Astrocyte (in vitro differentiated cells and primary cell): ENCODE measurements around the gene MDN1. TPM values are rescaled to one million over a fixed set of nuclear protein-coding genes. Genes with fewer than 3 reads are reported as not detected.
A peak's percentile ranks its signal among the peaks of the same experiment; 100 is the strongest.

Source experiments
- DNase-seq: peaks from one replicate; pipeline ENCODE4 v3.0.0-alpha.2; 2010; ENCODE audit warnings: low read depth
- FAIRE-seq: peaks from 2 replicates; lab custom pipeline; 2011; peaks lifted over from hg19 to GRCh38; lab: Jason Lieb, UNC
- H2AFZ ChIP-seq: 2 replicates; pipeline ENCODE4 v1.6.0; 2012; ENCODE audit warnings: low read depth, low read length, inconsistent platforms
- H3K27ac ChIP-seq: 2 replicates; pipeline ENCODE4 v1.5.1; 2011; ENCODE audit warnings: low read depth, low read length, inconsistent platforms
- H3K27me3 ChIP-seq: 2 replicates; pipeline ENCODE4 v1.6.0; 2011; ENCODE audit warnings: low read length, inconsistent platforms; ENCODE audit not compliant: insufficient read depth
- H3K36me3 ChIP-seq: 2 replicates; pipeline ENCODE4 v1.5.1; 2011; ENCODE audit warnings: low read length, inconsistent platforms; ENCODE audit not compliant: insufficient read depth
- H3K4me1 ChIP-seq: 2 replicates; pipeline ENCODE4 v1.5.1; 2011; ENCODE audit warnings: low read length, inconsistent platforms; ENCODE audit not compliant: insufficient read depth
- H3K4me2 ChIP-seq: 2 replicates; pipeline ENCODE4 v1.6.0; 2012; ENCODE audit warnings: low read length, inconsistent platforms
- H3K4me3 ChIP-seq: 2 replicates; pipeline ENCODE4 v1.5.1; 2011; ENCODE audit warnings: low read depth, mild to moderate bottlenecking, low read length, inconsistent platforms; ENCODE audit not compliant: insufficient read depth
- H3K79me2 ChIP-seq: 2 replicates; pipeline ENCODE4 v1.6.0; 2012; ENCODE audit warnings: mild to moderate bottlenecking, low read length, inconsistent platforms; ENCODE audit not compliant: insufficient read depth
- H3K9ac ChIP-seq: 2 replicates; pipeline ENCODE4 v1.6.0; 2012; ENCODE audit warnings: mild to moderate bottlenecking, low read length, inconsistent platforms
- H3K9me3 ChIP-seq: 2 replicates; pipeline ENCODE4 v1.5.1; 2012; ENCODE audit warnings: low read depth, mild to moderate bottlenecking, low read length, inconsistent platforms; ENCODE audit not compliant: insufficient read depth
- H4K20me1 ChIP-seq: 2 replicates; pipeline ENCODE4 v1.6.0; 2012; ENCODE audit warnings: low read length, inconsistent platforms; ENCODE audit not compliant: insufficient read depth
- H3K27ac Mint-ChIP-seq: one replicate; pipeline ENCODE4 v1.8.0; 2021; ENCODE audit warnings: mild to moderate bottlenecking, mixed read lengths; ENCODE audit not compliant: unreplicated experiment
- H3K27me3 Mint-ChIP-seq: one replicate; pipeline ENCODE4 v1.8.0; 2021; ENCODE audit warnings: low read depth, mixed read lengths; ENCODE audit not compliant: unreplicated experiment
- H3K36me3 Mint-ChIP-seq: one replicate; pipeline ENCODE4 v1.8.0; 2021; ENCODE audit warnings: low read depth, mixed read lengths; ENCODE audit not compliant: unreplicated experiment
- H3K4me1 Mint-ChIP-seq: one replicate; pipeline ENCODE4 v1.8.0; 2021; ENCODE audit warnings: low read depth, mixed read lengths; ENCODE audit not compliant: unreplicated experiment
- H3K4me3 Mint-ChIP-seq: one replicate; pipeline ENCODE4 v1.8.0; 2021; ENCODE audit warnings: mild to moderate bottlenecking, moderate library complexity, mixed read lengths; ENCODE audit not compliant: unreplicated experiment
- H3K9me3 Mint-ChIP-seq: one replicate; pipeline ENCODE4 v1.8.0; 2021; ENCODE audit warnings: mild to moderate bottlenecking, mixed read lengths; ENCODE audit not compliant: unreplicated experiment
- EZH2 ChIP-seq: IDR thresholded peaks from 2 replicates; pipeline ENCODE4 v1.6.1; 2012; ENCODE audit warnings: mild to moderate bottlenecking, low read length, inconsistent platforms; ENCODE audit not compliant: insufficient read depth
- total RNA-seq: library from RNA; stranded (reverse); gene quantifications from 2 replicates; pipeline ENCODE4 v1.2.1, GENCODE V29; 2021
- TF ChIP-seq, protein P1 (sequence below): IDR thresholded peaks from 2 replicates; pipeline ENCODE4 v1.5.1; 2011; ENCODE audit warnings: low read depth, mild to moderate bottlenecking, inconsistent platforms, low read length, moderate library complexity; ENCODE audit not compliant: insufficient read depth

MDN1 gene
- total RNA-seq, 1 donor from 2014 or later: 35.7 TPM

DNA sequence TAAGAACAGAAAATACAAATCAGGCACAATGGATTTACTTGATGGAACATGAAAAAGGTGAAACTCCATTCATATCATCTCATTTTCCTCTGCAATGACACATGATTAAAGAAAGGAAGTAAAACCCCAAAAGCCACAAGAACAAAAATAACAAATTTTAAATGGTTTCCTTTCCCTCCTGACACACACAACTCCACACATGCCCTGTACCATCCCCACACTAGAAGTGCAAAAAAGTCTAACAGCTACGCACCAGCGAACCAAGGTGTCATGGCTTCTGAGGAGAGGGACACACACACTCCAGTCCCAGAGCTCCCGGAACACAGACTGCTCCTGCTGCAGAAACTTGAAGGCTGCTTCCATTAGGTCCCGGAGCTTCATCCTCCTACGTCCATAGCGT is 25.3 kb downstream of the MDN1 start:
- peaks cover 9% of the 10 kb centered on the region for H3K36me3 ChIP-seq
- Mint-ChIP-seq H3K36me3 (peaks cover 9% of the 10 kb centered on the region), H3K27me3 (no peaks in the 10 kb centered on the region), H3K4me3 (no peak overlapping the region), H3K9me3 (no peaks in the 10 kb centered on the region), H3K27ac (no peak overlapping the region), H3K4me1 (peaks cover 4% of the 10 kb centered on the region)
- DNase-seq (no peak), FAIRE-seq (no peak)
- no peak overlapping the region for H3K9ac ChIP-seq
- no peaks in the 10 kb centered on the region for H3K9me3 ChIP-seq
- no peaks in the 10 kb centered on the region for H3K79me2 ChIP-seq
- H3K4me3 ChIP-seq: no peak overlapping the region
- H3K4me2 ChIP-seq: no peak overlapping the region
- H3K27ac ChIP-seq: no peak overlapping the region
- TF ChIP-seq, protein P1, sequence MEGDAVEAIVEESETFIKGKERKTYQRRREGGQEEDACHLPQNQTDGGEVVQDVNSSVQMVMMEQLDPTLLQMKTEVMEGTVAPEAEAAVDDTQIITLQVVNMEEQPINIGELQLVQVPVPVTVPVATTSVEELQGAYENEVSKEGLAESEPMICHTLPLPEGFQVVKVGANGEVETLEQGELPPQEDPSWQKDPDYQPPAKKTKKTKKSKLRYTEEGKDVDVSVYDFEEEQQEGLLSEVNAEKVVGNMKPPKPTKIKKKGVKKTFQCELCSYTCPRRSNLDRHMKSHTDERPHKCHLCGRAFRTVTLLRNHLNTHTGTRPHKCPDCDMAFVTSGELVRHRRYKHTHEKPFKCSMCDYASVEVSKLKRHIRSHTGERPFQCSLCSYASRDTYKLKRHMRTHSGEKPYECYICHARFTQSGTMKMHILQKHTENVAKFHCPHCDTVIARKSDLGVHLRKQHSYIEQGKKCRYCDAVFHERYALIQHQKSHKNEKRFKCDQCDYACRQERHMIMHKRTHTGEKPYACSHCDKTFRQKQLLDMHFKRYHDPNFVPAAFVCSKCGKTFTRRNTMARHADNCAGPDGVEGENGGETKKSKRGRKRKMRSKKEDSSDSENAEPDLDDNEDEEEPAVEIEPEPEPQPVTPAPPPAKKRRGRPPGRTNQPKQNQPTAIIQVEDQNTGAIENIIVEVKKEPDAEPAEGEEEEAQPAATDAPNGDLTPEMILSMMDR: no peak
- no peak for TF ChIP-seq EZH2
- H3K4me1 ChIP-seq: peaks cover 8% of the 10 kb centered on the region
- peaks cover 22% of the 10 kb centered on the region for H4K20me1 ChIP-seq
- H3K27me3 ChIP-seq: no peaks in the 10 kb centered on the region
- no peak overlapping the region for H2AFZ ChIP-seq

DNA sequence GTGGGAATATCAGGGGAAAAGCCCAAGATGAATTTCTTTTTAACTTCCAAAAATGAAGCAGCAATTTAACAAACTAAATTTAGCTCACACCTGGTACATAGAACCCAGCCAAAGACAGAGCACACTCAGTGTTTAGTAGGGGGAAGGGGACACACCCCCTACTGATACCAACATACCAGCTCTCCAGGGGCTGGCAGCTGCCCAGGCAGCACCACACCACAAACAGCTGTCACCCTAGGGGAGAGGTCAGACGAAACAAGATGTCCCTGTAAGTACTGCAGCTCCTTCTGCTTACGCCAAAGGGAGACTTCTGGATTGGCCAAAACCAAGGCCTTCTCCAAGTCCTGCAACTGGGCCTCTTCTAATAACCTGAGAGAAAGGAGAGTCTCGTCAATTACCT is 26.0 kb downstream of the MDN1 start:
- Mint-ChIP-seq H3K27ac (no peak overlapping the region), H3K27me3 (no peaks in the 10 kb centered on the region), H3K4me3 (no peak overlapping the region), H3K36me3 (peaks cover 12% of the 10 kb centered on the region), H3K4me1 (peaks cover 4% of the 10 kb centered on the region), H3K9me3 (no peaks in the 10 kb centered on the region)
- H3K79me2 ChIP-seq: no peaks in the 10 kb centered on the region
- H3K4me2 ChIP-seq: no peak overlapping the region
- no peak for FAIRE-seq
- H3K9me3 ChIP-seq: no peaks in the 10 kb centered on the region
- H3K27ac ChIP-seq: no peak overlapping the region
- H2AFZ ChIP-seq: no peak overlapping the region
- no peak for TF ChIP-seq EZH2
- TF ChIP-seq, protein P1: no peak
- H3K36me3 ChIP-seq: peaks cover 11% of the 10 kb centered on the region
- DNase-seq: peak; percentile 6
- no peak overlapping the region for H3K9ac ChIP-seq
- H4K20me1 ChIP-seq: peaks cover 18% of the 10 kb centered on the region
- H3K27me3 ChIP-seq: no peaks in the 10 kb centered on the region
- H3K4me3 ChIP-seq: no peak overlapping the region
- peaks cover 8% of the 10 kb centered on the region for H3K4me1 ChIP-seq

DNA sequence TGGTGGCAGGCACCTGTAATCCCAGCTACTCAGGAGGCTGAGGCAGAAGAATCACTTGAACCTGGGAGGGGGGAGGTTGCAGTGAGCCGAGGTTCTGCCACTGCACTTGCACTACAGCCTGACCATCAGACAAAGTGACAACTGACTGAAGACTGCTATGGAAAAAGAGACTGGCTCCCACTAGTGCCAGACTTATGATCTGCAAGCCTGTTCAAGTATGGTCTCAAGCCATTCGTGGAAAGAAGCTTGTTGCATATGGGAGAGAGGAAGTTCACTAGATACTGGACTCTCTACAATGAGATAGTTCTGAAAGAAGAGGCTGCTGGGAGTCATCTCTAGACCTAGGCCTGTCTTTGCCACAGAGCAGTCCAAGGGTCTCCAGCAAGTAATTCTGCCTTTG is 26.7 kb downstream of the MDN1 start:
- H4K20me1 ChIP-seq: peaks cover 18% of the 10 kb centered on the region
- Mint-ChIP-seq H3K27me3 (no peaks in the 10 kb centered on the region), H3K27ac (no peak overlapping the region), H3K9me3 (no peaks in the 10 kb centered on the region), H3K4me1 (peaks cover 4% of the 10 kb centered on the region), H3K4me3 (no peak overlapping the region), H3K36me3 (peaks cover 12% of the 10 kb centered on the region)
- TF ChIP-seq, protein P1: peak; percentile 46
- TF ChIP-seq EZH2: no peak
- no peak overlapping the region for H2AFZ ChIP-seq
- H3K9ac ChIP-seq: no peak overlapping the region
- no peak overlapping the region for H3K4me3 ChIP-seq
- H3K27me3 ChIP-seq: no peaks in the 10 kb centered on the region
- no peaks in the 10 kb centered on the region for H3K79me2 ChIP-seq
- DNase-seq (peak; percentile 9), FAIRE-seq (no peak)
- peaks cover 14% of the 10 kb centered on the region for H3K36me3 ChIP-seq
- no peak overlapping the region for H3K4me2 ChIP-seq
- peaks cover 8% of the 10 kb centered on the region for H3K4me1 ChIP-seq
- no peak overlapping the region for H3K27ac ChIP-seq
- H3K9me3 ChIP-seq: no peaks in the 10 kb centered on the region
